ENCODE results near the gene ZNF530.

Gene ZNF530

GRCh38 chr19:57599761-57600383 lies at the start of gene ZNF530:
TSS of gene ZNF530 (plus strand) at chr19:57599885. CDS start at chr19:57604346, 4,461 bp downstream.
- DNase-seq: peak; percentile 88

DNA sequence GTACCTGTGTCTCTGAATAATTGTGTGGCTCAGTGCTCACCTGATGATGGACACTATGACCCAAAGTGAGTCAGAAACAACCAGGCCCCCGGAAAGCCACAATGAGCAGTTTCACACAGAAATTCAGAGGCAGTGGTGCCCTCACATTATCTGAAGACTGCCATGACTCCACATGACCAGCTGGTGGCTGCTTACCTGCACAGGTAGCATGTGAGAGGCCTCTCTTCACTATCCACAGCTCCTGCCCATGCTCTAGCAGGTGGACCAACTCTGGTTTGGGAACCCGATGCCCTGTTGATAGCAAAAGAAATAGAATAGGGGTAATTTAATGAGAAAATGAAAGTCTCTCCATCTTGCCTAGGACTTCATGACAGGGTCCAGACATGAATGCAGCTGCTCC lies 47.3 kb upstream of the ZNF530 start:
- no peak for DNase-seq

DNA sequence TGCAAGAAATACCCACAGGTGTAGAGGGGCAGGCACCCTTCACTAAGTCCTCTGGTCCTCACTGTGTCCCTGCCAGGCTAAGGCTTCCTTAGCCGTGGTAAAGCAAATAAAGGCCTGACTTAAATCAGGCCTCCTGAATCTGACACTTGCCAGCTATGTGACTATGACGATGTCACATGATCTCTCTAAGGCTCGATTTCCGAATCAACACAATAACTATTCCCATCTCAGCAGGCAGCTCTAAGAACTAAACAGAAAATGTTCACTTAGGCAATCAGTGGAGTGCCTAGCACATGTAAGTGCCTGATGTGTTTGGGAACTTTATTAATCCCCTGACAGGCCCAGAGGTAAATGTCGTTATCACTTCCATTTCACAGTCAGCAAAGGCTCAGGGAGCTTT lies 42.0 kb upstream of the ZNF530 start:
- DNase-seq: no peak

- no peak for DNase-seq
Observed at GRCh38 chr19:57558525-57558924, 41.2 kb upstream of the ZNF530 start.

GRCh38 chr19:57559008-57559403 lies 40.7 kb upstream of the ZNF530 start:
- DNase-seq: peak; percentile 17

DNA sequence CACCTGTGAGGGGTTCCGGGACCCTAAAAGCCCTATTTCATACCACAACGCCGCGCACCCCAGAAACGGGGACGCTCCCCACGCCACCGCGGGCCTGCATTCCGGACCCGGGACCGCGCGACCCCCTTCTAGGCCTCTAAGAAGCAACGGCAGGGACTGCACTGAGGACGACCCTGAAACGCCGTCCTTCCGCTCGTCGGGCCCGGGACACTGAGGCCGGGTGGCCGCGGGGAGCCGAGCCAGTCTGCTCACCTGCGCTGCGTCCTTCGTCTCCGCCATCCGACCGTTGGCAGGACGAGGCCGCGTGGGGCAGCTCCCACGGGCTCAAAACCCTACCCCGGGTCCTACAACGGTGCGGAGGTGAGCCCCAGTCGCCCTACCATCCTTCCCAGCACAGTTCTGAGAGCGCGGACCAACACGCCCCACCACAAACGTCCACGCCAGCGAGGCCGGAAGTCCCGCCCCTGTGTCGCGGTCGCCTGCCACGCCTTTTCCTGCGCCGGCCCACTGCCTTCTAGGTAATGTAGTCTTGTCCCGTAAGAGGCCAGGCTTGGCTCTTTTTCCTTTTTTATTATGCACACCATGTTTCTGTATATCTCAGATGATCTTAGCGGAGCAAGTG lies 40.2 kb upstream of the ZNF530 start, which contains the start of gene ZNF550:
TSS of gene ZNF550 (minus strand) at position 460 of the 622 bp plus-strand sequence. CDS start at position 279, 181 bp downstream.
- peak; percentile 92 for DNase-seq

- no peak for DNase-seq
Observed at GRCh38 chr19:57560049-57560491, 39.6 kb upstream of the ZNF530 start.

DNA sequence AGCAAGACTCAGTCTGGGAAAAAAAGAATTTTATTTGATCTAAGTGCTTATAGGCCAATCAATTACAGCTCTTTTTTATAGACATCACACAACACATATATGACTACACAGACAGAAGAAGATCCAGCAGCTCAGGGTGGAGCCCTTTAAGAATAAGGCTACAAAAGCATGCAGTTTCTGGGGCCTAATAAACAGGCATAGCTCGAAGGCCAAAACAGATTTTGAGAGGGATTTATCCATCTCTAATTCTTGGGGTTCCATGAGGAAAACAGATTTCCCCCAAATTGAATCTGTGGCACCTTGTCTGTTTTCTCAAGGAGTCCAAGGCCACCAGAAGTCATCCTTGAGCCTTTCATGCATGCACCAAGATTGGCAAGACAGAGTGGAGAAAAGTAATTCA lies 36.1 kb upstream of the ZNF530 start:
- no peak for DNase-seq

- DNase-seq: no peak
Observed at GRCh38 chr19:57566396-57567265, 33.1 kb upstream of the ZNF530 start.

- DNase-seq: no peak
Observed at GRCh38 chr19:57570707-57571106, 29.0 kb upstream of the ZNF530 start.

- no peak for DNase-seq
Observed at GRCh38 chr19:57572415-57572947, 27.2 kb upstream of the ZNF530 start.

GRCh38 chr19:57576661-57577060 lies 23.0 kb upstream of the ZNF530 start:
- DNase-seq: no peak

DNA sequence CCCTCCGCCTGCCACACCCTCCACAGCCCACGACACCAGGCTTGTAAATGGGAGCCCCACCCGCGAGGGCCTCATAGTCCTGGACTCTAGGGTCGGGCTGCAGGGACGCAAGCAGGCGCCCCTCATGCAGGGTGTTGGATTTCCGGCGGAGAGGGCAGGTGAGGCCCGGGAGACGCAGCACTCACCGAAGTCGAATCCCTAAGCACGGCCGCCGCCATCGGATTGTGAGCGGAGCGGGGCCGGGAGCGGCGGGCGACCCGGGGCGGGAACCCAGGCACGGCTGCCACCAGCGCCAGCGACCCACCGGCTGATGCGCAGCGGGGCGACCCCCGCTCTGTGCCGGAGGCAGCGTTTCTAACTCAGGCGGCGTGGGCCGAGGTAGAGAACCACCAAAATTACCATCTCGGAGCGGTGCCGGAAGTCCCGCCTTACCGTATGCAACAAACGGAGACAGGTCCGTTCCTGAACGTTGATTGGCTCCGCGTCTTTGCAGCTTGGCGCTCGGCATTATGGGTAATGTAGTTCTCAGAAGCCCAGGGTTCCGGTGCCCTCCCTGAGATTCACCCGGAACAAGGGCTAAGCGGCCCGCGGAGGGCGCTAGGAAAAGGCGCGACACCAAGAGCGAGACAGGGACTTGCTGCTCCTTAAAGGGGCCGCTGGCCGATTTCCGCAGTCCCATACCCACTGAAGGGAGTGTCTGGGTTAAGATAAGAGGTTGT lies 21.0 kb upstream of the ZNF530 start, which contains the start of gene ZNF416:
TSS of gene ZNF416 (minus strand) at position 425 of the 719 bp plus-strand sequence. CDS start at position 218, 207 bp downstream.
- DNase-seq: peak; percentile 97

DNA sequence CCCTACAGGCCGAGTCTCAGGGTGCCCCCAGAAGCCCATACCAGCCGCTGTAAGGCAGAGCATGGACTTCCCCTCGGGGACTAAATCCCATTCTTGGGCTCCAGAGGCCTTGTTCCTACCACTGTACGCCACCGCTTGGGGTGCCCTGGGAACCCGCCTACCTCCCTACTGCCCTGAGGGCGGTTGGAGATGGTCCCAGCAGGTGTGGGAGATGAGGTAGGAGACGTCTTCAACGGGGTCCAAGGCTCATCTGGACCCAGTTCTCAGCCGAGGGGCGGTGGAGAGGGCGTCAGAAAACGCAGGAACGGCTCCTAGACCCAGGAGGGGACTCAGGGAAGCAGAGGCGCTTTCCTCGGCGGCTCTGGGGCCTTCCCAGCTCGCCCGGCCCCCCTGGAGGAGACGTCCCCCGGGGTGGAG lies 16.6 kb upstream of the ZNF530 start:
- no peak for DNase-seq

- peak; percentile 74 for DNase-seq
Observed at GRCh38 chr19:57583521-57584416, 15.9 kb upstream of the ZNF530 start, which contains the start of gene ZIK1. TSS of gene ZIK1 (plus strand) at chr19:57584145. CDS start at chr19:57584357, 212 bp downstream.

GRCh38 chr19:57587529-57587928 lies 12.2 kb upstream of the ZNF530 start:
- no peak for DNase-seq

- no peak for DNase-seq
Observed at GRCh38 chr19:57599377-57599760, 316 bp upstream of the ZNF530 start.

DNA sequence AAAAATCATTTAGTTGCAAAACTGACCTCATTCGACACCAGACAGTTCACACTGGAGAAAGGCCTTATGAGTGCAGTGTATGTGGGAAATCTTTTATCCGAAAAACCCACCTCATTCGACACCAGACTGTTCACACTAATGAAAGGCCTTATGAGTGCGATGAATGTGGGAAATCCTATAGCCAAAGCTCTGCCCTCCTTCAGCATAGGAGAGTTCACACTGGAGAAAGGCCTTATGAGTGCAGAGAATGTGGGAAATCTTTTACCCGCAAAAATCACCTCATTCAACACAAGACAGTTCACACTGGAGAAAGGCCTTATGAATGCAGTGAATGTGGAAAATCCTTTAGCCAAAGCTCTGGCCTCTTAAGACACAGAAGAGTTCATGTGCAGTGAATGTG lies 7.2 kb downstream of the ZNF530 start:
- no peak for DNase-seq

GRCh38 chr19:57611113-57611512 lies 11.4 kb downstream of the ZNF530 start:
- no peak for DNase-seq

- DNase-seq: peak; percentile 92
Observed at GRCh38 chr19:57613941-57614743, 14.5 kb downstream of the ZNF530 start, which contains the start of gene ZNF134. TSS of gene ZNF134 (plus strand) at chr19:57614242. CDS start at chr19:57619469, 5,227 bp downstream.

Data from activated CD4-positive, alpha-beta T cell treated with anti-CD3 and anti-CD28 coated beads, Interleukin-2, amount 50 U/mL, for 16 hours (primary cell).